NOMO-1 treated with DMSO at 0.1 percent for 48 hours (cell line): Measurements from ENCODE around the gene SFTPA1.
"Not testable (repeated sequence)": the region's sequence is repeated elsewhere in the genome, so short reads cannot be mapped to it uniquely, and the experiment has no call there.

ENCODE experiments used
- DNase-seq: peaks from one replicate; lab custom pipeline; 2025; ENCODE audit not compliant: unreplicated experiment; lab: John Stamatoyannopoulos, UW

SFTPA1 gene

GRCh38 chr10:79610601-79611191 is at the start of gene SFTPA1:
TSS of gene SFTPA1 (plus strand) at chr10:79610939. CDS start at chr10:79611826, 887 bp downstream.
- no peak for DNase-seq

GRCh38 chr10:79561257-79561656 is 49.5 kb upstream of the SFTPA1 start:
- no peak for DNase-seq

GRCh38 chr10:79562135-79562756 is 48.5 kb upstream of the SFTPA1 start:
- peak; percentile 34 for DNase-seq

GRCh38 chr10:79563426-79563825 is 47.3 kb upstream of the SFTPA1 start:
- no peak for DNase-seq

GRCh38 chr10:79570624-79571023 is 40.1 kb upstream of the SFTPA1 start:
- not testable (repeated sequence) for DNase-seq

GRCh38 chr10:79579361-79579760 is 31.4 kb upstream of the SFTPA1 start:
- no peak for DNase-seq

- DNase-seq, result no peak
Observed at GRCh38 chr10:79581044-79581443, 29.7 kb upstream of the SFTPA1 start.

- DNase-seq, result no peak
Observed at GRCh38 chr10:79582096-79582495, 28.6 kb upstream of the SFTPA1 start.

GRCh38 chr10:79582954-79583353 is 27.8 kb upstream of the SFTPA1 start:
- DNase-seq, result not testable (repeated sequence)

- DNase-seq, result no peak
Observed at GRCh38 chr10:79583488-79584024, 27.2 kb upstream of the SFTPA1 start.

GRCh38 chr10:79585870-79586527 is 24.7 kb upstream of the SFTPA1 start:
- no peak for DNase-seq

GRCh38 chr10:79586933-79587332 is 23.8 kb upstream of the SFTPA1 start:
- DNase-seq, result no peak

- DNase-seq, result no peak
Observed at GRCh38 chr10:79588800-79589199, 21.9 kb upstream of the SFTPA1 start.

- DNase-seq, result no peak
Observed at GRCh38 chr10:79593377-79593776, 17.4 kb upstream of the SFTPA1 start.

- DNase-seq, result not testable (repeated sequence)
Observed at GRCh38 chr10:79594565-79594964, 16.2 kb upstream of the SFTPA1 start.

- no peak for DNase-seq
Observed at GRCh38 chr10:79595510-79595909, 15.2 kb upstream of the SFTPA1 start.

- DNase-seq, result not testable (repeated sequence)
Observed at GRCh38 chr10:79599644-79600043, 11.1 kb upstream of the SFTPA1 start.

GRCh38 chr10:79601939-79602338 is 8.8 kb upstream of the SFTPA1 start:
- no peak for DNase-seq

- DNase-seq, result no peak
Observed at GRCh38 chr10:79602953-79603352, 7.8 kb upstream of the SFTPA1 start.

- no peak for DNase-seq
Observed at GRCh38 chr10:79604294-79604693, 6.4 kb upstream of the SFTPA1 start.

GRCh38 chr10:79605308-79605707 is 5.4 kb upstream of the SFTPA1 start:
- DNase-seq, result no peak
